WI38 (cell line): ENCODE measurements around the gene CAMK2G.
"Not testable (repeated sequence)": the region's sequence is repeated elsewhere in the genome, so short reads cannot be mapped to it uniquely, and the experiment has no call there.

Experiments used
- H3K4me3 ChIP-seq: 2 replicates; pipeline ENCODE4 v1.5.1; 2011; ENCODE audit warnings: low read depth, mild to moderate bottlenecking, control low read depth, low read length
- TF ChIP-seq, protein P1 (sequence below): IDR thresholded peaks from 2 replicates; pipeline ENCODE4 v1.5.1; 2012; ENCODE audit warnings: low read depth, mild to moderate bottlenecking, control low read depth, low read length

CAMK2G gene

DNA sequence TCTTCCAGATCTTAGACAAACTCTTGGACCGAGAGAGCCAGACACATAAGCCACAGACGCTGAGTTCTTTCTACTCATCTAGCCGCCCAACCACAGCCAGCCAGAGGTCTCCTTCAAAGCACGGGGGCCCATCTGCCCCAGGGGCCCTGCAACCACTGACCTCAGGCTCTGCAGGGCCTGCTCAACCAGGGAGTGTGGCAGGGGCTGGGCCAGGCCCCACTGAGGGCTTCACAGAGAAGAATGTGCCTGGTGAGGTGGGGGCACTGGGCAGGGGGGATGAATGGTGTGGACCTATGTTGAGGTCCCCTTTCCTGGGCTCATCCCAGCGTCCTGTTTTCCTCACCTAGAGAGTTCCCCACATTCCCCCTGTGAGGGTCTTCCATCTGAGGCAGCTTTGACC is 77.6 kb downstream of the CAMK2G start:
- TF ChIP-seq, protein P1, sequence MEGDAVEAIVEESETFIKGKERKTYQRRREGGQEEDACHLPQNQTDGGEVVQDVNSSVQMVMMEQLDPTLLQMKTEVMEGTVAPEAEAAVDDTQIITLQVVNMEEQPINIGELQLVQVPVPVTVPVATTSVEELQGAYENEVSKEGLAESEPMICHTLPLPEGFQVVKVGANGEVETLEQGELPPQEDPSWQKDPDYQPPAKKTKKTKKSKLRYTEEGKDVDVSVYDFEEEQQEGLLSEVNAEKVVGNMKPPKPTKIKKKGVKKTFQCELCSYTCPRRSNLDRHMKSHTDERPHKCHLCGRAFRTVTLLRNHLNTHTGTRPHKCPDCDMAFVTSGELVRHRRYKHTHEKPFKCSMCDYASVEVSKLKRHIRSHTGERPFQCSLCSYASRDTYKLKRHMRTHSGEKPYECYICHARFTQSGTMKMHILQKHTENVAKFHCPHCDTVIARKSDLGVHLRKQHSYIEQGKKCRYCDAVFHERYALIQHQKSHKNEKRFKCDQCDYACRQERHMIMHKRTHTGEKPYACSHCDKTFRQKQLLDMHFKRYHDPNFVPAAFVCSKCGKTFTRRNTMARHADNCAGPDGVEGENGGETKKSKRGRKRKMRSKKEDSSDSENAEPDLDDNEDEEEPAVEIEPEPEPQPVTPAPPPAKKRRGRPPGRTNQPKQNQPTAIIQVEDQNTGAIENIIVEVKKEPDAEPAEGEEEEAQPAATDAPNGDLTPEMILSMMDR = no peak
- no peak overlapping the region for H3K4me3 ChIP-seq

DNA sequence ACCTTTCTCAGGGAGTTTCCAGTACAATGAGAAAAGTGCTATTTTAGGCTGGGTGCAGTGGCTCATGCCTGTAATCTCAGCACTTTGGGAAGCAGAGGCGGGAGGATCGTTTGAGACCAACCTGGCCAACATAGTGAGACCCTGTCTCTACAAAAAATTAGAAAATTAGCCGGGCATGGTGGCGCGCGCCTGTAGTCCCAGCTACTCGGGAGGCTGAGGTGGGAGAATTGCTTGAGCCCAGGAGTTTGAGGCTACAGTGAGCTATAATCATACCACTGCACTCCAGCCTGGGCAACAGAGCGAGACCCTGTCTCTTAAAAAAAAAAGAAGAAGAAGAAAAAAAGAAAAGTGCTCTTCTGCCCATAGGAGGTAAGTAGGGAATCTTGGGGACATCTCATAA is 78.3 kb downstream of the CAMK2G start:
- H3K4me3 ChIP-seq = not testable (repeated sequence)

- H3K4me3 ChIP-seq = not testable (repeated sequence)
Observed at GRCh38 chr10:73795491-73795890, 78.9 kb downstream of the CAMK2G start.

DNA sequence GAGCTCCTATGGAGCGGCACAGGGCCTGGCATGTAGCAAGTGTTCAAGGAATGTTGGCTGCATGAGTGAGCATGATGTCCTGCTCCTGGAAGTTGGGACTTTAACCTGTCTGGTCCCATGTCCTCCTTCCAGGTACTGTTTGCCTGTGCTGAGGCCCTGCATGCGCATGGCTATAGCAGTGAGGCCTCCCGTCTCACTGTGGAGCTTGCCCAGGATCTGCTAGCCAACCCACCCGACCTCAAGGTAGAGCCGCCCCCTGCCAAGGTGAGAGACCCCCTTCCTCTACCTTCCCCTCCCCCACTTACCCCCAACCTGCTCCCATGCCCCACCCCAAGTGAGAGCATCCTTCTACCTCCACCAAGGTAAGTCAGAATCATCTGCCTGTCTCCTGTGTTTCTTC is 80.9 kb downstream of the CAMK2G start:
- H3K4me3 ChIP-seq = no peak overlapping the region

GRCh38 chr10:73791871-73792400 is 82.4 kb downstream of the CAMK2G start:
- no peak overlapping the region for H3K4me3 ChIP-seq
- TF ChIP-seq, protein P1 = no peak

More for the DNA sequence above, 80.9 kb downstream of the CAMK2G start:
- TF ChIP-seq, protein P1 = no peak

DNA sequence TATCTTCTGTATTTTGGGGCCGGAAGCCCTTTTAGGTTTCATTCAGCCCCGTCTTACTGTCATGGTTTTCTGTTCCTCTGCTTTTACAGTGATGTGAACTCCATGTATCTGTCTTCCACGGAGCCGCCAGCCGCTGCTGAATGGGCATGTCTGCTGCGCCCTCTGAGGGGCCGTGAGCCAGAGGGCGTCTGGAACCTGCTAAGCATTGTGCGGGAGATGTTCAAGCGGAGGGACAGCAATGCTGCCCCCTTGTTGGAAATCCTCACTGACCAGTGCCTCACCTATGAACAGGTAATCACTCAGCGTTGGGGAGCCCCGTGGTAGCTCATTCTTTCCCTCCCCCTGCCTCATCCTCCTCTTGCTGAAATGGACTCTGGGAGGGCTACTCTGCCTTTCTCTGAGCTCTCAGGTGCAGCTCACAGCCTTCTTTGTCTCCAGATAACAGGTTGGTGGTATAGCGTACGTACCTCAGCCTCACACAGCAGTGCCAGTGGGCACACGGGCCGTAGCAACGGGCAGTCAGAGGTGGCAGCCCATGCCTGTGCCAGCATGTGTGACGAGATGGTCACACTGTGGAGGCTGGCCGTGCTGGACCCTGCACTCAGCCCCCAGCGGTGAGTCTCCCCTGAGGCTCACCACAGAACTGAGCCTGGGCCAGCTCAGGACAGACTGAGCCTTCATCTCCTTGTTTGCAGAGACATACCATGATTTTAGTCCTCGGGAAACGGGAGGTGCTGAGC is 83.3 kb downstream of the CAMK2G start:
- TF ChIP-seq, protein P1 = no peak
- H3K4me3 ChIP-seq = no peak overlapping the region

- H3K4me3 ChIP-seq = no peak overlapping the region
- TF ChIP-seq, protein P1 = no peak
Observed at GRCh38 chr10:73789659-73790055, 84.7 kb downstream of the CAMK2G start.

DNA sequence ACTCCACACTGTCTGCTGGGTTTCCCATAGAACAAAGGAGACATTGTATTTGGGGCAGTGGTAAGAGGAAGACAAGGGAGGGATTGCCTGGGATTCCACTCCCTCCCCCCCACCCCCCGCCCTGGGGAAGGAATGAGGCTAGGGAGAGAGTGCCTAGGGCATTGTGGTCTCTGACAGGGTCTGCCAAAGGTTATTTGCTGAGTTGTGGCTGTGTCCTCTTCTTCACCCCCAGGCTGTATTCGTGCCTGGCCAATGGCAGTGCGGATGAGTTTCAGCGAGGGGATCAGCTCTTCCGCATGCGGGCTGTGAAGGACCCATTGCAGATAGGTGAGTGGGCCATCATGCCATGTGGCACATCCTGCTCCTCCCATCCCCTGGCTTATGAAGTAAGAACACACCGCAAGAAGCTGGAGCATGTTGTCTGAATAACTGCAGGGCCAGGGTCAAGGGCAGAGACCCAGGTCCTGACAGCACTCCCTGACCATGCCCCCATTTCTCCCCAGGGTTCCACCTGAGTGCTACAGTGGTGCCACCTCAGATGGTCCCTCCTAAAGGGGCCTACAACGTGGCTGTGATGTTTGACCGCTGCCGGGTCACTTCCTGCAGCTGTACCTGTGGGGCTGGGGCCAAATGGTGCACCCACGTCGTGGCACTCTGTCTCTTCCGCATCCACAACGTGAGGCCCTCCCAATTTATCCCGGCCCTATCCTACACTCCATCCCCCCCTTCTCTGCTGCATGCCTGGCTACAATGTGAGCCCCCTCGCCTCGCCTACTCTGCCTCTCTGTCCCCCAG is 85.3 kb downstream of the CAMK2G start:
- H3K4me3 ChIP-seq = no peak overlapping the region
- TF ChIP-seq, protein P1 = no peak

DNA sequence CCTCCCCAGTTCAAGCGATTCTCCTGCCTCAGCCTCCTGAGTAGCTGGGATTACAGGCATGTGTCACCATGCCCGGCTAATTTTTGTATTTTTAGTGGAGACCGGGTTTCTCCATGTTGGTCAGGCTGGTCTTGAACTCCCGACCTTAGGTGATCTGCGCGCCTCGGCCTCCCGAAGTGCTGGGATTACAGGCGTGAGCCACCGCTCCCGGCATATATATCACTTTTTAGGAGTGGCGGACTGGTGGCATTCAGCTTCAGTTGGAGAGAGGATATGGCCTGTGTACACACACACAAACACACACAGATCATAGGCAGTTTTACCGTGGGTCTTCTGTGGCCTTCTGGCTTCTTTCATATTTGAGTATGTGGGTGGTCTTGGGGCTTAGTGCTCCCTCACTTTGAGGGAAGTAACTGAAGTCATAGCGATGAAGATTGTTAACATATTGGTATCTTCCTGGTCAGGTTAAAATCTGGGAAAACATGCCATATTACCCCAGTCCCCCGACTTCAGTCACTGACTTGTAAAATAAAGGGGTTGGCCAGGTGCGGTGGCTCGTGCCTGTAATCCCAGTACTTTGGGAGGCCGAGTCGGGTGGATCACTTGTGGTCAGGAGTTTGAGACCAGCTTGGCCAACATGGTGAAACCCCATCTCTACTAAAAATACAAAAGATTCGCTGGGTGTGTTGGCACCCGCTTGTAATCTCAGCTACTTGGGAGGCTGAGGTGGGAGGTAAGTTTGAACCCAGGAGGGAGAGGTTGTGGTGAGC is 87.1 kb downstream of the CAMK2G start:
- not testable (repeated sequence) for H3K4me3 ChIP-seq
